Stimulated activated CD8-positive, alpha-beta memory T cell treated with anti-CD3 and anti-CD28 coated beads, Interleukin-2, amount 100 ng/mL, for 48 hours (primary cell): Measurements from ENCODE around the gene PCDH7.

Source experiments
- DNase-seq, 2 donors: peaks; one replicate each; pipeline ENCODE4 v3.0.0-alpha.2; 2020; ENCODE audit warnings: low read depth in 2 of 2

PCDH7 gene

GRCh38 chr4:30725562-30725961, 5.4 kb downstream of the PCDH7 start:
- DNase-seq, result no peak

- DNase-seq, result no peak
Observed at GRCh38 chr4:30726090-30726675, 6.0 kb downstream of the PCDH7 start.

- no peak for DNase-seq
Observed at GRCh38 chr4:30727409-30727808, 7.2 kb downstream of the PCDH7 start.

- DNase-seq, result no peak
Observed at GRCh38 chr4:30728311-30728710, 8.1 kb downstream of the PCDH7 start.

DNA sequence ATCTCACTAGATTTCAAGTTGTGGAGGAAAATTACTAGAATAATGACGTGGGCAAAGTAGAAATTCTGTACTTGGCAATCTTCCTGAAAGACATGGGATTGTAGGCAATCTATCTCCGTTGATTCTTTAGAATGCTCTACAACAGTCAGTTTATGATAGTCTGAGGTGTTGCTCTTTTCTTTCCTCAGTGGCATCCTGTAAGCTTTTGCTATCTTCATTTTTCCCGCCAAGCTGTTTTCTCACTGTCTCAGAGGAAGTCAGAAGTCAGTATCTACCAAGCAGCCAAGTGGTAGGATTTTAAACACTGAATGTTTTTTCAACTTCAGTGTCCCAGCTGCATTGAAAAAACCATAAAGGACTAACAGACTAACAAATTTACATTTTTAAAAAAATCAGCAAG, 23.7 kb downstream of the PCDH7 start:
- DNase-seq, result no peak

DNA sequence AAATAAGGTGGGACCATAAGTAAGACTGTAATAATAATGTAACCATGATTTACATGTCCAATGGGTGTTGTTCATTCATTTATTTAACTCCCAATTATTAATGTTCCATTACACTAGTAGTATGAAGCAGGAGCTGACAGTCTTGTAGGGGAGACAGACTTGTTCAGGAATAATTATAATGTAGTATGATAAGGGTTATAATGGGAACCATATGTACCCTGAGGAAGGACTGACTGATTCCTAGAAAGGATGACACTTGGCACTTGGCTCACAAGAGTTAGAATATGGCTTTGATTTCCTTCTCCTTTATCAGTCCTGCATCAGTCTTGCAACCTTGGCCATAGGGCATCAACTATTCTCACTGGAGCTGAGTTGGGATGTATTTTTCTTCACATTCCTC, 24.2 kb downstream of the PCDH7 start:
- no peak for DNase-seq

DNA sequence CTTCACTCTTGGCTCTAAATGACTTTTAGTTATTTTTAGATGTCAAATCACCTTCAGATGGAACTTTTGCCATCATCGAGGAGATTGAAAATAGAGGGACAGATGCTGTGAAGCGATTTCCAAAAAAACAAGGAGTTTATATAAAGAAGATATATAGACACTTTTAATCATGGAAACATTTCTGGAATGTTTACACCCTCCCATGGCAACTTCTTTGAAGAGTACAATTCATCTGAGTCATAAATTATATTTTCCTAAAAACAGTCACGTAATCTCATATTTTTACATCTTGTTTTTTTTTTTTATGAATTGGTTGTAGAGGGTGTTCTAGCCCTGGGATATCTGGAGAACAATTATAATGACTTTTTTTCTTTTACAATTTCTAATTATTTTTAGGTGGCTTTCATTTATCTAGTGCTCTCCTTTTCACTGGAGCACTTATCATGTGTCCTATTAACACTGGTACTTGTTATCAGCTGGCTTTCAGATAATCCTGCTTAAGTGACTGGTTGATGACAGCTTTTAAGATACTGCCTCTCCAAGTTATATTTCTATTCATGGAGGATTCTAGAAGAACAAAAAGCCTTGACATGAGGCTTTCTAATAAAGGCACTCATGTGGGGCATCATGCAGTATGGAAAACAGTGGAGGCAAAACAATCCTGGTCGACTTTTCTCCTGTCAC, 24.9 kb downstream of the PCDH7 start:
- DNase-seq, result no peak

- no peak for DNase-seq
Observed at GRCh38 chr4:30746735-30747134, 26.6 kb downstream of the PCDH7 start.

- no peak for DNase-seq
Observed at GRCh38 chr4:30753316-30753715, 33.1 kb downstream of the PCDH7 start.

DNA sequence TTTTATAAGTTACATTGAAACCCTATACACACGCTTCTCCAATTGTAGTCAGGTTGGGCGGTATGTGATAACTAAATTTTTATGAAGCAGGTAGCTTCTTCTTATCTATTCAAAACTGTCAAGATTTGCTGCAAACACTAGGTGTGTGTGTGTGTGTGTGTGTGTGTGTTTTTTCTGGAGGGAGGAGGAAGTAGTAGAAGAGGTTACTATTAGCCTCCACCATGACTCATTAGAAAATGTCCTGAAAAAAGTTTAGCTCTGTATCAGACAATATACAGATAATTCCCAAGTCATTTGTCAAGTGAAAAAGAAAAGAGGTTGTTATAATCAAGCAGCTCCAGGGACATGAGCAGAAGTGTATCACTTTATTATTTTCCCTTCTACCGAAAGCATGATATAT, 33.9 kb downstream of the PCDH7 start:
- no peak for DNase-seq

GRCh38 chr4:30755346-30755745, 35.2 kb downstream of the PCDH7 start:
- no peak for DNase-seq

GRCh38 chr4:30756553-30756952, 36.4 kb downstream of the PCDH7 start:
- DNase-seq, result no peak

GRCh38 chr4:30757357-30757756, 37.2 kb downstream of the PCDH7 start:
- no peak for DNase-seq

DNA sequence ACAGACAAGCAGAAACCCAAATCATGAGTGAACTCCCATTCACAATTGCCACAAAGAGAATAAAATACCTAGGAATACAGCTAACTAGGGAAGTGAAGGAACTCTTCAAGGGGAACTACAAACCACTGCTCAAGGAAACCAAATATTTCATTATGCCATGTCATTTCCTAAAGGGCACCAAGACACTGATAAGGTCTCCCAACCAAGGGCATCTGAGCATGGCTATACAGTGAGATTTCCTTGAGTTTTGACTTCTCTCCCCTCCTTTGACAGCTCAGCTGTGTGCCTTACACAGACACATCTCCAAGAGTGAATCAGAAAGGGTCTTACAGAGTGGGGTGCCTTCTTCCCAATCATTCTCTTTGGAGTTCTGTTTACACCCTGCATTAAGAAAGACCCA, 40.4 kb downstream of the PCDH7 start:
- DNase-seq, result no peak

GRCh38 chr4:30763321-30763727, 43.2 kb downstream of the PCDH7 start:
- no peak for DNase-seq

DNA sequence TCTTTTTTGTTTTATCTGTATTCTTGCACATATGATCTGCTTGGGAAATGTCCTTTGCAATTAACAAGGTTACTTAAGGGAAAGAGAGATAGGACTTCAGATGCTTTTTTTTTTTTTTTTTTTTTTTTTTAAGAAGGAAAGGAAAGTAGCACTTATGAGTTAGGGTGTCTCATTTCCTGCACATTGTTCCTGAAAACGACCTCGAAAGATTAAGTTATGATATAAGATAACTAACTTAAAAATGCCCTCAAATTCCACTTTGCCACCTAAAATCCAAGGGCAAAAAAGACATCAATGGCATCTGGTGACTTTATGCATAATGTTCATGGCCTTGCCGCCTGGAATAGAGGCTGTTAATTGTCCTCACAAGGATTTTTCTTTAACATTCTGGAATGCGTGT, 44.9 kb downstream of the PCDH7 start:
- no peak for DNase-seq

DNA sequence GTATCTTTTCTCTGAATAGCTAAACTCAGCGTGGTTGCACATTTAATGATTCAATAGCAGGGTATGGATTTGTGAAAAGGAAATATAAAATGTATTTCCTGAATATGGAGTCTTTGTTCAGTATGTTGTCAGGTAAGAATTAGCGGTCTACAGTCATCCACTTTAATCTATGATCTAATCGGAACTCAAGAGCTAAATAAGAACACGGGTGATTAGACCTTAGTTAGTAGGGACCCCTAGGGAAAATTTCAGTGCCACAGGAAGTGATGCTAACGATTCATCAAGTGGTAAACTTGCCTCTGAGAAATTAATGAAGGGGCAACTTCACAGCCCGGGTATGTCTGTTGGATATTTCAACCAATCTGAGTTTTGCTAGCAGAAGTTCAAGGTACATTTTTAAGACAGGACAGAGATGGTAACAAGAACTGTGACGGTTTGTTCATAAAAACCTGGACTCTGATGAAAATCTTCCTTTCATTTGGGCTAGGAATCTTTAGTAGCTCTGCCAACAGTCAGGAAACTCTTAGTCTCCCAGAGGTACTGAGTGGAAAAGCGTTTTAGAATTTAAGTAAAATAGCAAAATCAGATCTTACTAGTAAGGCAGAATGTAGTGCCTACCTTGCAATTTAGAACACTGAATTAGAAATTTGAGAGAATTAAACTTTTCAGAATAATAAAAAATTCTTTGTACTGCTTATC, 47.1 kb downstream of the PCDH7 start:
- no peak for DNase-seq

- no peak for DNase-seq
Observed at GRCh38 chr4:30768277-30768676, 48.1 kb downstream of the PCDH7 start.

GRCh38 chr4:30769093-30769492, 48.9 kb downstream of the PCDH7 start:
- DNase-seq, result no peak

DNA sequence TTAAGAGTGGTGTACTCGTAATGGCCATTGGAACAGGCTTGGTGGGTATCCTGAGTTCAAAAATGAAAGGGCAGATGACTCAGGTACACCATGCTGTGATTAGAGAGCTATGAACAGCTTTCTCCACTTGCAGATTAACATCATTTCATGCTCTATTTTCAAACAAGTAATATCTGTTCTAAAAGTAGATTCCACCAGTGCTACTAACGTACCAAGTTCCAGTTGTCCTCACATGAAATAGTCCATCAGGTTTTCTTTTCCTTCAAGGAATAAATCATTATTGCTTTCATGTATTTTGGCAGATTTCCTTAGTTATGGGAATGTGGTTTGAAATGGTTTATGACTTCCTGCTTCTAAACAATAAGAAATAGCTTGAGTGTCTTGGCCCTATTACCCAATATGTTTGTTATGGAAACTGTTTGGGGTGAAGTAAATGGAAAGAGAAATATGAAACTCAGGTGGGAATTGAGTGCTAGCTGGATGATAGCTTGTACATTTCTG, 49.9 kb downstream of the PCDH7 start:
- DNase-seq, result no peak

DNA sequence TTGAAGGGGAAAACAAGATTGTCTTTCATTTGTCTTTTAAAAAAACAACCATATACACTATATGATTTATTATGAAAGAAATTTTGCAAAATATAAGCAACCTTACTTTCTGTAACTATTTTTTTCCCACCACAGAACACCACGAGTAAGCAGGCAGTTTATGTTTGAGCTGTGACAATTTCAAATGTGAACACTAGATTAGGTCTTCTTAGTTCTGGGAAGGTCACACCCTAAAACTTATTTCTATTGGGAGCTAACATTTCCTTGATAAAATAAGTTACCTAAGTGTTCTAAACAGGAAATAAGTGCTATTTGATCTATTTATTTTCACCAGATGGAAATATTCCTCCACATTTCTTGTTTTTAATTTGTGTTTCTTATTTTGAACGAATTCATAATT, 50.6 kb downstream of the PCDH7 start:
- no peak for DNase-seq

GRCh38 chr4:30776451-30776850, 56.3 kb downstream of the PCDH7 start:
- DNase-seq, result no peak

GRCh38 chr4:30776921-30777415, 56.8 kb downstream of the PCDH7 start:
- DNase-seq, result no peak
